Heart right ventricle (tissue), 16 donors: ENCODE results near the gene AKAP9. TPM values are rescaled to one million over a fixed set of nuclear protein-coding genes. Genes with fewer than 3 reads are reported as not detected.

Experiments
- ATAC-seq, 8 donors: fragments of 200-7000 bp; cut with Tn5 transposase; one replicate each; pipeline ENCODE4 v1.9.1; 2020; ENCODE audit warnings: mild to moderate bottlenecking in 8 of 8, moderate library complexity in 8 of 8, moderate number of reproducible peaks in 1 of 8
- DNase-seq, 2 donors: peaks; one replicate each; pipeline ENCODE4 v3.0.0-alpha.2; 2020
- H3K27ac ChIP-seq, 10 donors: fragments of 200-600 bp; sonication (generic) in 2 of 10; one replicate each; pipeline versions ENCODE4 v1.5.0 to v1.8.0; 2020 to 2022; ENCODE audit warnings: mild to moderate bottlenecking in 3 of 10
- H3K27me3 ChIP-seq, 7 donors: fragments of 200-600 bp; one replicate each; pipeline ENCODE4 v1.8.0; 2021 to 2022; ENCODE audit warnings: mild to moderate bottlenecking in 2 of 7
- H3K36me3 ChIP-seq, 9 donors: fragments of 200-600 bp; sonication (generic) in 1 of 9; one replicate each; pipeline versions ENCODE4 v1.5.0 to v1.8.0; 2020 to 2022; ENCODE audit warnings: mild to moderate bottlenecking in 2 of 9
- H3K4me1 ChIP-seq, 9 donors: fragments of 200-600 bp; sonication (generic) in 1 of 9; one replicate each; pipeline versions ENCODE4 v1.5.0 to v1.8.0; 2020 to 2022; ENCODE audit warnings: mild to moderate bottlenecking in 4 of 9
- H3K4me3 ChIP-seq, 10 donors: fragments of 200-600 bp; sonication (generic) in 2 of 10; one replicate each; pipeline versions ENCODE4 v1.5.0 to v1.8.0; 2020 to 2022; ENCODE audit warnings: mild to moderate bottlenecking in 7 of 10, moderate library complexity in 2 of 10
- H3K9me3 ChIP-seq, 11 donors: fragments of 200-600 bp in 10 of 11; sonication (generic) in 2 of 11; one replicate each; pipeline versions ENCODE4 v1.5.0 to v1.8.0; 2013 to 2022; ENCODE audit warnings: mild to moderate bottlenecking in 2 of 11, control low read depth in 1 of 11, moderate library complexity in 1 of 11
- WGBS, 2 donors: extraction: QIAGEN DNeasy Blood & Tissue Kit; methylation state at CpG; one replicate each; pipeline ENCODE4 v1.1.7; 2013; ENCODE audit warnings: inconsistent platforms in 1 of 2; 5-methylcytosine and 5-hydroxymethylcytosine counted together
- intact Hi-C, 10 donors: fragments of 100-400 bp; cut with DNase I; formaldehyde crosslinking; loops; one replicate each; pipeline versions ENCODE4 v1.11.1 to v1.14.2; 2022
- polyA plus RNA-seq, 2 donors: library from polyadenylated mRNA; stranded (reverse); fragments of 200-250 nt; gene quantifications; one replicate each; pipeline ENCODE4 v1.2.3, GENCODE V29; 2013
- total RNA-seq, 10 donors: library from RNA; stranded (reverse); fragmentation: NEBNext Ultra II Directional in 3 of 10; extraction: Animal tissue kit (Norgen Biotek cat#: 25700) in 3 of 10; gene quantifications; one replicate each; pipeline versions ENCODE4 v1.2.1 to v1.2.4, GENCODE V29; 2021 to 2023
- TF ChIP-seq, protein P1 (sequence below), 9 donors: fragments of 200-600 bp; sonication (generic) in 2 of 9; IDR thresholded peaks; one replicate each; pipeline versions ENCODE4 v1.5.0 to v1.8.0; 2021 to 2022; ENCODE audit warnings: antibody characterized with exemption in 9 of 9, mild to moderate bottlenecking in 5 of 9, moderate library complexity in 1 of 9
- donor health status: Arrhythmogenic right ventricular cardiomyopathy.
- donor health status: ischemic (EF 13 %, LVEDD 7.1; RV severe dilation, severe dysfunction).
- donor health status: healthy with polysubstance abuse.
- donor health status: DM: no; HTN: yes; CAD: no.
- donor health status: DM: no; HTN: no; CAD: no.
- donor health status: ischemic (EF 25% LVEDD 6.9; RV normal size, moderate dysfunction).
- donor health status: ischemic (EF 25% LVEDD 5.7; RV mildly dilated, moderate dysfunction).
- donor health status: healthy.
- donor health status: DM: yes; HTN: yes; CAD: no.
- donor health status: Ischemic cardiomyopathy.
- donor health status: ischemic (EF 35%, LVEDD 5.7; RV mildly dilated, moderate dysfunction).
- donor health status: nonischemic (EF 11% LVEDD 7.7; RV severe dilation, severe dysfunction).
- donor health status: DM: yes; HTN: yes; CAD: no.
- donor health status: PGD.
- donor health status: ischemic (EF 29% LVEDD 5.4; RV normal size, mild dysfunction).
- donor health status: nonischemic (EF 23%, LVEDD 6.1; RV moderate dilation, normal function).

AKAP9 gene
- total and polyA plus RNA-seq, 12 donors: 5.9 to 62.3 (median 49.2) TPM

DNA sequence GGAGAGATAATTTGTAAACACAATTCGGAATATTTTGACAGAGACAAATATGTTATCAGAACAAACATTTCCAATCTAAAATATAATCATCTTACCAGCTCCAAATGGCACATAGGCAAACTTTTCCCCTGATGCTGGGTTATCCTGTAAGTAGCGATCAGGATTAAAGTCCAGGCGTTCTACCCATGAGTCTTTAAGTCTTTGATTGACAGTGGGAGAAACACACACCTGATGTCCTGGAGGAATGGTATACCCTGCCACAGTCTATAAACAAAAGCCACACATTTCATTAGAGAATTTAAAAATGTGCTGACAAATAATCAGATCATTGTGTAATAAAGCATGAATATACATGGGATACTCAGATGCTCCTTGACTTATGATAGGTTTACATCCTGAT lies 176.3 kb downstream of the AKAP9 start:
- H3K4me3 ChIP-seq: no peak overlapping the region
- no peaks in the 10 kb centered on the region for H3K27me3 ChIP-seq
- H3K27ac ChIP-seq: no peak overlapping the region
- intact Hi-C loops: loop anchor here in 1 of 10 donors (10.0 kb wide), 1 partner anchor 88 kb away; no protein-coding TSS in a partner anchor
- peaks cover 0 to 7% (median 0%) of the 10 kb centered on the region in 11 donors for H3K9me3 ChIP-seq
- TF ChIP-seq, protein P1, sequence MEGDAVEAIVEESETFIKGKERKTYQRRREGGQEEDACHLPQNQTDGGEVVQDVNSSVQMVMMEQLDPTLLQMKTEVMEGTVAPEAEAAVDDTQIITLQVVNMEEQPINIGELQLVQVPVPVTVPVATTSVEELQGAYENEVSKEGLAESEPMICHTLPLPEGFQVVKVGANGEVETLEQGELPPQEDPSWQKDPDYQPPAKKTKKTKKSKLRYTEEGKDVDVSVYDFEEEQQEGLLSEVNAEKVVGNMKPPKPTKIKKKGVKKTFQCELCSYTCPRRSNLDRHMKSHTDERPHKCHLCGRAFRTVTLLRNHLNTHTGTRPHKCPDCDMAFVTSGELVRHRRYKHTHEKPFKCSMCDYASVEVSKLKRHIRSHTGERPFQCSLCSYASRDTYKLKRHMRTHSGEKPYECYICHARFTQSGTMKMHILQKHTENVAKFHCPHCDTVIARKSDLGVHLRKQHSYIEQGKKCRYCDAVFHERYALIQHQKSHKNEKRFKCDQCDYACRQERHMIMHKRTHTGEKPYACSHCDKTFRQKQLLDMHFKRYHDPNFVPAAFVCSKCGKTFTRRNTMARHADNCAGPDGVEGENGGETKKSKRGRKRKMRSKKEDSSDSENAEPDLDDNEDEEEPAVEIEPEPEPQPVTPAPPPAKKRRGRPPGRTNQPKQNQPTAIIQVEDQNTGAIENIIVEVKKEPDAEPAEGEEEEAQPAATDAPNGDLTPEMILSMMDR (IDR thresholded peaks at IDR 0.05): no peak
- 96 to 97% methylated on average over 3 of the region's 3 CpGs for WGBS, 2 donors
- H3K4me1 ChIP-seq: peaks cover 0 to under 1% (median 0%) of the 10 kb centered on the region in 9 donors
- no peak for DNase-seq
- H3K36me3 ChIP-seq: peaks cover 0 to 100% (median 20%) of the 10 kb centered on the region in 9 donors
- ATAC-seq: no peak

- intact Hi-C loops: loop anchor here in 1 of 10 donors (10.0 kb wide), 1 partner anchor 86 kb away; no protein-coding TSS in a partner anchor
- Histone ChIP-seq H3K4me1 (no peaks in the 10 kb centered on the region), H3K9me3 (peaks cover 0 to 15% (median 0%) of the 10 kb centered on the region in 11 donors), H3K4me3 (no peak overlapping the region), H3K36me3 (peaks cover 0 to 100% (median 38%) of the 10 kb centered on the region in 9 donors), H3K27ac (no peak overlapping the region), H3K27me3 (no peaks in the 10 kb centered on the region)
- WGBS, 2 donors: 96 to 97% methylated on average over 1 of the region's 1 CpG
- ATAC-seq: no peak
- DNase-seq: no peak
- TF ChIP-seq, protein P1 (IDR thresholded peaks at IDR 0.05): no peak
These were observed 178.6 kb downstream of the AKAP9 start for GRCh38 chr7:92119213-92119759.

GRCh38 chr7:92121681-92122080 lies 181.0 kb downstream of the AKAP9 start:
- no peak for DNase-seq
- TF ChIP-seq, protein P1 (IDR thresholded peaks at IDR 0.05): no peak
- no peaks in the 10 kb centered on the region for H3K4me1 ChIP-seq
- intact Hi-C loops: no loop called here
- H3K4me3 ChIP-seq: no peak overlapping the region
- H3K9me3 ChIP-seq: peaks cover 0 to 15% (median 0%) of the 10 kb centered on the region in 11 donors
- no peaks in the 10 kb centered on the region for H3K27me3 ChIP-seq
- ATAC-seq: no peak
- H3K36me3 ChIP-seq: peaks cover 0 to 100% (median 40%) of the 10 kb centered on the region in 9 donors
- no peak overlapping the region for H3K27ac ChIP-seq

GRCh38 chr7:92131093-92131492 lies 190.4 kb downstream of the AKAP9 start:
- no peaks in the 10 kb centered on the region for H3K9me3 ChIP-seq
- ATAC-seq (no peak), DNase-seq (no peak)
- H3K27me3 ChIP-seq: no peaks in the 10 kb centered on the region
- peaks cover 0 to 52% (median 5%) of the 10 kb centered on the region in 9 donors for H3K36me3 ChIP-seq
- peaks cover 0 to 26% (median 16%) of the 10 kb centered on the region in 9 donors for H3K4me1 ChIP-seq
- H3K4me3 ChIP-seq: no peak overlapping the region
- WGBS, 2 donors: 91 to 93% methylated on average over 5 of the region's 5 CpGs
- TF ChIP-seq, protein P1 (IDR thresholded peaks at IDR 0.05): no peak
- no peak overlapping the region for H3K27ac ChIP-seq
- intact Hi-C loops: loop anchor here in 3 of 10 donors (5.0 to 10.0 kb wide), 2 partner anchors 84 to 316 kb away; partner anchors contain the start of gene GATAD1 (in 3 of the 3)
